Fibroblast of villous mesenchyme (primary cell): Measurements from ENCODE around the gene FBXO46. TPM values are rescaled to one million over a fixed set of nuclear protein-coding genes. Genes with fewer than 3 reads are reported as not detected.

Source experiments
- DNase-seq: peaks from one replicate; pipeline ENCODE4 v3.0.0-alpha.2; 2010; ENCODE audit warnings: low read depth
- H3K4me3 ChIP-seq: 2 replicates; pipeline ENCODE4 v1.5.1; 2011; ENCODE audit warnings: low read depth, mild to moderate bottlenecking, low read length
- CTCF ChIP-seq: IDR thresholded peaks from 2 replicates; pipeline ENCODE4 v1.5.1; 2012; ENCODE audit warnings: low read depth, mild to moderate bottlenecking, low read length; ENCODE audit not compliant: insufficient read depth
- total RNA-seq: library from RNA; depleted of rRNA; stranded (reverse); fragments of >200 nt; gene quantifications from 2 replicates; pipeline ENCODE4 v1.2.3, GENCODE V29; 2012

The FBXO46 gene
- total RNA-seq, 1 donor, result 12.5 TPM

- H3K4me3 ChIP-seq, result peak overlapping the region; percentile 73
- DNase-seq, result peak; percentile 46
- no peak for TF ChIP-seq CTCF
Observed at GRCh38 chr19:45769821-45770191, 39.1 kb upstream of the FBXO46 start.

GRCh38 chr19:45768984-45769782 is 38.5 kb upstream of the FBXO46 start, which contains the start of gene SIX5:
SIX5 (minus strand) TSS chr19:45769252; CDS start chr19:45768844, 408 bp downstream.
- no peak for TF ChIP-seq CTCF
- DNase-seq, result peak; percentile 99
- peak within 1 kb of the TSS; percentile 73 for H3K4me3 ChIP-seq

- TF ChIP-seq CTCF, result no peak
- H3K4me3 ChIP-seq, result peak overlapping the region; percentile 72
- peak; percentile 57 for DNase-seq
Observed at GRCh38 chr19:45768655-45768983, 37.9 kb upstream of the FBXO46 start.

- H3K4me3 ChIP-seq, result peak overlapping the region; percentile 72
- no peak for TF ChIP-seq CTCF
- peak; percentile 72 for DNase-seq
Observed at GRCh38 chr19:45767881-45768654, 37.4 kb upstream of the FBXO46 start.

GRCh38 chr19:45767410-45767880 is 36.7 kb upstream of the FBXO46 start:
- DNase-seq, result peak; percentile 94
- no peak for TF ChIP-seq CTCF
- peak overlapping the region; percentile 72 for H3K4me3 ChIP-seq

GRCh38 chr19:45766869-45767346 is 36.2 kb upstream of the FBXO46 start:
- peak overlapping the region; percentile 72 for H3K4me3 ChIP-seq
- peak; percentile 28 for DNase-seq
- TF ChIP-seq CTCF, result no peak
